GM21515 (cell line): Measurements from ENCODE around the gene WDSUB1.

ENCODE experiments used
- ATAC-seq: cut with Tn5 transposase; IDR thresholded peaks from one replicate; pipeline ENCODE4 v1.9.1; 2021; ENCODE audit not compliant: unreplicated experiment

Gene WDSUB1, protein sequence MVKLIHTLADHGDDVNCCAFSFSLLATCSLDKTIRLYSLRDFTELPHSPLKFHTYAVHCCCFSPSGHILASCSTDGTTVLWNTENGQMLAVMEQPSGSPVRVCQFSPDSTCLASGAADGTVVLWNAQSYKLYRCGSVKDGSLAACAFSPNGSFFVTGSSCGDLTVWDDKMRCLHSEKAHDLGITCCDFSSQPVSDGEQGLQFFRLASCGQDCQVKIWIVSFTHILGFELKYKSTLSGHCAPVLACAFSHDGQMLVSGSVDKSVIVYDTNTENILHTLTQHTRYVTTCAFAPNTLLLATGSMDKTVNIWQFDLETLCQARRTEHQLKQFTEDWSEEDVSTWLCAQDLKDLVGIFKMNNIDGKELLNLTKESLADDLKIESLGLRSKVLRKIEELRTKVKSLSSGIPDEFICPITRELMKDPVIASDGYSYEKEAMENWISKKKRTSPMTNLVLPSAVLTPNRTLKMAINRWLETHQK

DNA sequence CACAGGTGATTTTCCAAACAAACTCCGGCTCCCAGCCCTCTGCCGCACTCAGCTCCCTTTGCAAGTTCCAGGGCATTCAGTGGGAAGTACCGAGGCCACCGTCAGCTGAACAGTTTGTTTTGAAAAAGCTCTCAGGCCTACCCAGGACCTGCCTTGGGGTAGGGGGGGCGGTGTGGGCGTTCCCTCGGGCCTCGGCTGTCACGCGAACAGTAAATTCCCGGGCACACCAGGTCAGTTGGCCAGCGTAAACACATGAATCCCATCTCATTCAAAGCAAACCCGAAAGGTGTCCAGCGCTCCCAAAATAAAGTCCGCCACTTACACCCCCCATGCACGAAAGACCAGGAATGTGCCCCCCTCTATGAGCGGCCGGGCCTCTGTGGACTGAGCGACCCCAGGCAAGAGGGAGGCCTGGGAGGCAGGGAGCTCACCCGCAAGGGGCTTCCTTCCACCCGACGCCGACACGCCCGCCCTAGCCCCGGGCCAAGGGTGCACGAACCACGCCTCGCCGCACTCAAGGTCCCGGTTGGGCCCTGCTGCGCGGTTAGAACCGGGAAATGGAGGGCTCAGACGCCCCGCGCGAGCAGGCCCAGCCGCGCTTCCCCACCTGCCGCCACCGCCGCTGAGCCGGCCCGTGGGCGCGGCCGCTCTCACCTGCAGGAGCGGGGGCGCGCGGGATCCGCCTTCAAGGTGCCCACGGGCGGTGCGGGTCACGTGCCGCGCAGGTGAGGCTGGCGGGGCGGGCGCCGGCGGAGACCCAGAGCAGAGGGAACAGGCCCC lies at the start of gene WDSUB1:
TSS of gene WDSUB1 (minus strand) at position 775 of the 780 bp plus-strand sequence. CDS start 3,634 bp downstream, outside the sequence.
- no peak for ATAC-seq

- ATAC-seq = no peak
These were observed 40.2 kb upstream of the WDSUB1 start for GRCh38 chr2:159326569-159327255.

GRCh38 chr2:159322419-159322818 lies 35.9 kb upstream of the WDSUB1 start:
- no peak for ATAC-seq

- no peak for ATAC-seq
These were observed 31.0 kb upstream of the WDSUB1 start for GRCh38 chr2:159317392-159318088.

GRCh38 chr2:159307942-159308341 lies 21.4 kb upstream of the WDSUB1 start:
- ATAC-seq = no peak

DNA sequence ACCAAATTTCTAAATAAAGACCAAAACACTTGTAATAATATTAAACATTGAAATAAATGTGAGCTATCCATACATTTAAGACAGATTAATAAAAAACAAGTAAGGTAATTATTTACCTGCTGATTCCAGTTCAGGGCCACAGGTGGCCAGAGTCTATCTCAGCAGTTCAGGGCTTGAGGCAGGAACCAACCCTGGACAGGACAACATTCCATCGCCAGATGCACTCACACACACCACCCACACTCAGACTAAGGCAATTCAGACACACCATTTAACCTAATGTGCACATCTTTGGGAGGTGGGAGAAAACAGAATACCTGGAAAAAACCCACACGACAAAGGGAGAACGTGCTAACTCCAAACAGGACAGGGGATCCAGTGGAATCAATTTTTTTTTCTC lies 14.1 kb upstream of the WDSUB1 start:
- ATAC-seq = no peak

- no peak for ATAC-seq
These were observed 12.5 kb upstream of the WDSUB1 start for GRCh38 chr2:159298967-159299366.

- no peak for ATAC-seq
These were observed 10.7 kb upstream of the WDSUB1 start for GRCh38 chr2:159297042-159297707.

- ATAC-seq = no peak
These were observed 5.7 kb upstream of the WDSUB1 start for GRCh38 chr2:159292157-159292556.

DNA sequence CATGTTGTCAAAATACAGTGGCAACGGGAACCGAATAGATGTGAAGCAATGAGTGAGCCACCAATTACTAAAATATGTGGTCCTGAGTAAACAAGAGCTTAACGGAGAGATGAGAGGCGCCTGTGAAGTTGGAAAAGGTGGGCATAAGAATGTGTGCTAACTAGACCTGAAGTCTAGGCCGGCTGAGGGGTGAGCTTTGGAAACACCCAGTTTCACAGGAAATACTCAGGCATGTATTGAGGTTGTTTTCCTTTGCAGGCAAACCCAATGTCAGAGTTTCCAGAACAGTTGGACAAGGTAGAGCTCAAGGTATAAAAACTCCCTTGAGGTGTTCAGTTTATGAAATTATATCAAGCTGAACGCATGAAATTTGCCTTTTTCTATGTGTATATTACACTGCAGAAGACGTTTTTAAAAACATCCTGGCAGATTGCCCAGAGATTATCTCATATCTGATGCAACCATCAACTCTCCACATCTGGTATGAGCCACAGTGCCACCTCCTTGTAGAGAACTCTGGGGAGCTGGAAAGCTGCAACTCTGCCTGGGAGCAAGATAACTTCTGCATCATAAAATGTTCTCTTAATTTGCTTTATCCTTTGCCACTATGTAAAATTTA lies 3.9 kb upstream of the WDSUB1 start:
- no peak for ATAC-seq

- no peak for ATAC-seq
These were observed 1.2 kb upstream of the WDSUB1 start for GRCh38 chr2:159287733-159288132.

GRCh38 chr2:159286709-159287441 lies 372 bp upstream of the WDSUB1 start:
- ATAC-seq = peak; percentile 96

DNA sequence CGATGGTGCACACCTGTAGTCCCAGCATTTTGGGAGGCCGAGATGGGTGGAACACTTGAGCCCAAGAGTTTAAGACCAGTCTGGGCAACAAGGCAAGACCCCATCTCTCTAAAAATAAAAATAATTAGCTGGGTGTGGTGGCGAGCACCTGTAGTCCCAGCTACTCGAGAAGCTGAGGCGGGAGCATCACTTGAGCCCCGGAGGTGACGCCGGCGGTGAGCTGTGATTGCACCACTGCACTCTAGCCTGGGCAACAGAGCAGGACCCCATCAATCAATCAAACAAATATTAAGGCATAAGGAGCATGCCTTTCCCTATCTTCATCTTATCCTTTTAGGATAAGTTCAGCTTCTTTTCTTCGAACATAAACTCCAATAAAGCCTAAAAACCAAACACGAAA lies 1.1 kb downstream of the WDSUB1 start:
- ATAC-seq = no peak

DNA sequence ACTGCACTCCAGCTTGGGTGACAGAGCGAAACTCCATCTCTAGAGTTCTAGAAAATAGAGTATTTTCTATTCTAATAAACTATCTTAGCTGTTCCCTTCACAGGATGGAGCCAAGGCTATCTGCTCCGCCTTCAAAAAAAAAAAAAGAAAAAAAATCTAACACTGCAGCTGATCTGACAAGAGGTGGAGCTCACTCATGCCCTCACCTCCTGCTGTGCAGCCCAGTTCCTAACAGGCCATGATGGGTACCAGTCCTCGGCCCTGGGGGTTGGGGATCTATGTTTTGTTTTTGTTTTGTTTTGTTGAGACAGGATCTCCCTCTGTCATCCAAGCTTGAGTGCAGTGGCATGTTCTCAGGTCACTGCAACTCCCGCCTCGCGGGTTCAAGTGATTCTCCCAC lies 3.0 kb downstream of the WDSUB1 start:
- no peak for ATAC-seq

DNA sequence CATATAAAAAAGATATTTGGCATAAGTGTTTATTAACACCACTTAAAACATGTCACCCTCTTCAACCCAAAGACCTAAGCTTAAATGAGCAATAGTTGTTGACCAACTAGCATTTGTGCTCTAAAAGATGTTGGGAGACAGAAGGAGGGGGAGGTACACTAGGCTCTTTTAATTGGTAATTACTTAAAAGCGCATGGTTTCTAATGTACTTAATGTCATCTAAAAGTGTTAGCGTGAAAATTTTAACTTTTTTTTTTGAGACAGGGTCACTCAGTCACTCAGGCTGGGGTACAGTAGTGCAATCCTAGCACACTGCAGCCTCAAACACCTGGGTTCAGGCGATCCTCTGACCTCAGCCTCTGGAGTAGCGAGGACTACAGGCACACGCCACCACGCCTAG lies 5.5 kb downstream of the WDSUB1 start:
- no peak for ATAC-seq

DNA sequence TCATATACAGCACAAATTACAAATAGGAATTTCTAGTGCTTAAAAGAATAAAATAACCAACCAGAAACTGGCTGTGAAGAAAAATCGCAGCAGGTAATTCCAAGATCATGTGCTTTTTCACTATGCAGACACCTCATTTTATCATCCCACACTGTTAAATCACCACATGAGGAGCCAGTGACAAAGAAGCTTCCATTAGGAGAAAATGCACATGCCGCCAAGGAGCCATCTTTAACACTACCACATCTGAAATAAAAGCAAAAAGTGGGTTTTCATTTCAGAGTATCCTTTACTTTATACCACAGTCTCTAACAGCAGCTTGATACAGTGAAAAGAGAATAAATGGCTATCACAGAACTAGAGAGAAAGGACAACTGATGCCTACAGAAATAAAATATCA lies 6.8 kb downstream of the WDSUB1 start:
- no peak for ATAC-seq

DNA sequence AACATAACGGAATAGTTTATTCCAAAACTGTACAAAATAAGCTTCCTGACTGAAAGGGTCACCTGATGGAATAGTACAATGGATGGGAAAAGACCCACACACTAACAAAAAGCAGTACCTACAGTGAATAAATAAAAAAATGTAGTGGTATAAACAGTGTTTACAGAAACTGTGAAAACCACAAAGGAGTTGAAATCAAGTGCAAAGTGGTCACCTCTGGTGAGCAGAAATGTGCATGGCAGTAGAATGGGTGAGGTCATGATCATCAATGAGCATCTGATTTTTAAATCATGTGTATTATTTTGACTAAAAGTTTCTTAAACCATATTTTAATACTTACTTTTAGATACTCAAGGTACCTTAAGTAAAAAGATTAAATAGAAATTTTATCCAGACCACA lies 11.4 kb downstream of the WDSUB1 start:
- no peak for ATAC-seq

DNA sequence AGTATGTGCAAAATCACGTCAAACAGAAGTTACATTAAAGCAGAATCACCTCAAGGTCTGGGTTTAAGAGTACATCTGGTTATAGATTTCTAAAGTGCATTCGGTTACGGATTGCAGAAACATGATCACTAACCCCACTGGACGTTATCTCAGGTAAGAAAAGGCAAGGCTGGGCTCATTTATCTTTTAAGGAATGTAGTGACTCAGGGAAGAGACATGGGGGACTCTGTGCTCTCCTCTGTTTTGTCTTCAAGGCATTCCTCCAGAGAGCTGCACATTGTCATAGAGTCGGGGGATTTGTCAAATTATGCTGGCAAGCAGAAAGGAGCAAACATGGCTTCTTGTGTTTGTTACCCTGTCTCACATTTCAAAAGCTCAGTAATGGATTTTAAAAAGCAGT lies 14.3 kb downstream of the WDSUB1 start:
- no peak for ATAC-seq

- ATAC-seq = no peak
These were observed 15.6 kb downstream of the WDSUB1 start for GRCh38 chr2:159270744-159271379.
